GM11168 (cell line): ENCODE data around the gene IGLL5.
"Not testable (repeated sequence)": the region's sequence is repeated elsewhere in the genome, so short reads cannot be mapped to it uniquely, and the experiment has no call there.

ENCODE experiments used
- in situ Hi-C: fragments of 300-500 bp; cut with MboI; formaldehyde crosslinking; loops from one replicate; pipeline ENCODE4 v1.12.0; 2022; ENCODE audit warnings: low sequenced_read_pairs; ENCODE audit not compliant: unreplicated experiment

The IGLL5 gene

GRCh38 chr22:22895776-22896445, 8.3 kb downstream of the IGLL5 start:
- in situ Hi-C loops, result no loop called here

- in situ Hi-C loops, result no loop called here
Observed at GRCh38 chr22:22896601-22897000, 9.0 kb downstream of the IGLL5 start.

GRCh38 chr22:22897091-22897490, 9.5 kb downstream of the IGLL5 start:
- in situ Hi-C loops, result no loop called here

- in situ Hi-C loops, result no loop called here
Observed at GRCh38 chr22:22897947-22898346, 10.3 kb downstream of the IGLL5 start.

- in situ Hi-C loops, result not testable (repeated sequence)
Observed at GRCh38 chr22:22898411-22898950, 10.9 kb downstream of the IGLL5 start.

GRCh38 chr22:22899342-22900080, 11.9 kb downstream of the IGLL5 start:
- in situ Hi-C loops, result not testable (repeated sequence)

GRCh38 chr22:22900527-22901205, 13.1 kb downstream of the IGLL5 start:
- in situ Hi-C loops, result not testable (repeated sequence)

- in situ Hi-C loops, result no loop called here
Observed at GRCh38 chr22:22901578-22902218, 14.1 kb downstream of the IGLL5 start.

- in situ Hi-C loops, result no loop called here
Observed at GRCh38 chr22:22902247-22903001, 14.8 kb downstream of the IGLL5 start.

- in situ Hi-C loops, result no loop called here
Observed at GRCh38 chr22:22903355-22903777, 15.8 kb downstream of the IGLL5 start.

GRCh38 chr22:22903781-22904192, 16.2 kb downstream of the IGLL5 start:
- in situ Hi-C loops, result not testable (repeated sequence)

- in situ Hi-C loops, result not testable (repeated sequence)
Observed at GRCh38 chr22:22904736-22905135, 17.1 kb downstream of the IGLL5 start.

GRCh38 chr22:22906391-22906790, 18.8 kb downstream of the IGLL5 start:
- in situ Hi-C loops, result not testable (repeated sequence)

GRCh38 chr22:22906907-22907550, 19.4 kb downstream of the IGLL5 start:
- in situ Hi-C loops, result no loop called here

- in situ Hi-C loops, result no loop called here
Observed at GRCh38 chr22:22907551-22908494, 20.2 kb downstream of the IGLL5 start.

GRCh38 chr22:22908495-22908861, 20.9 kb downstream of the IGLL5 start:
- in situ Hi-C loops, result no loop called here

GRCh38 chr22:22908941-22909604, 21.5 kb downstream of the IGLL5 start:
- in situ Hi-C loops, result no loop called here
